HEK293 (cell line): ENCODE measurements around the gene C1QC.
"Not testable (repeated sequence)": the region's sequence is repeated elsewhere in the genome, so short reads cannot be mapped to it uniquely, and the experiment has no call there.

Experiments
- CTCF ChIA-PET: fragments of 350-600 bp; formaldehyde crosslinking; extraction: SDS; loops from one replicate; lab custom pipeline; 2021; ENCODE audit warnings: antibody characterized with exemption; lab: Yijun Ruan, JAX
- POLR2A ChIA-PET: fragments of 300-600 bp; formaldehyde crosslinking; extraction: SDS; loops from one replicate; lab custom pipeline; 2020; ENCODE audit warnings: antibody characterized with exemption, inconsistent platforms; lab: Yijun Ruan, JAX
- H3K27ac ChIP-seq: fragments of 200-500 bp; sonication (Bioruptor generic); 2 replicates; pipeline ENCODE4 v1.5.1; 2014; ENCODE audit warnings: low read depth, low read length, control low read depth, inconsistent platforms; ENCODE audit errors: extremely low read depth
- H3K36me3 ChIP-seq, 2 experiments: fragments of 200-500 bp in 1 of 2; sonication (Bioruptor generic) in 1 of 2; 1 replicate in 1 of 2; 2 replicates in 1 of 2; pipeline ENCODE4 v1.5.1; 2014 to 2017; ENCODE audit warnings: inconsistent platforms in 2 of 2, low read length in 2 of 2; ENCODE audit not compliant: control insufficient read depth in 2 of 2, insufficient read depth in 1 of 2
- H3K4me1 ChIP-seq: fragments of 200-500 bp; sonication (Bioruptor generic); 2 replicates; pipeline ENCODE4 v1.5.1; 2014; ENCODE audit warnings: mild to moderate bottlenecking, low read length, inconsistent platforms; ENCODE audit not compliant: control insufficient read depth, insufficient read depth
- H3K4me3 ChIP-seq: 2 replicates; pipeline ENCODE4 v1.5.1; 2011; ENCODE audit warnings: low read depth, mild to moderate bottlenecking, control low read depth, low read length, moderate library complexity
- H3K9me3 ChIP-seq: fragments of 200-500 bp; sonication (Bioruptor generic); 2 replicates; pipeline ENCODE4 v1.5.1; 2014; ENCODE audit warnings: low read depth, low read length, inconsistent platforms; ENCODE audit not compliant: control insufficient read depth, insufficient read depth
- BCL11A ChIP-seq: fragments of 450-650 bp; formaldehyde crosslinking; IDR thresholded peaks from 2 replicates; pipeline ENCODE4 v1.5.1; 2016; ENCODE audit warnings: low read depth, missing biosample characterization, missing genetic modification characterization
- OSR2 ChIP-seq: fragments of 450-650 bp; formaldehyde crosslinking; IDR thresholded peaks from 2 replicates; pipeline ENCODE4 v1.5.1; 2016; ENCODE audit warnings: missing biosample characterization, missing genetic modification characterization
- PATZ1 ChIP-seq: fragments of 450-650 bp; formaldehyde crosslinking; IDR thresholded peaks from 2 replicates; pipeline ENCODE4 v1.5.1; 2016; ENCODE audit warnings: missing biosample characterization, missing genetic modification characterization
- PBX3 ChIP-seq: sonication (generic); formaldehyde crosslinking; IDR thresholded peaks from 2 replicates; pipeline ENCODE4 v1.8.1; 2022; ENCODE audit warnings: mild to moderate bottlenecking, moderate library complexity, missing genetic modification reagents
- WT1 ChIP-seq: fragments of 450-650 bp; formaldehyde crosslinking; IDR thresholded peaks from 2 replicates; pipeline ENCODE4 v1.5.1; 2016; ENCODE audit warnings: missing biosample characterization, missing genetic modification characterization
- ZBTB10 ChIP-seq: fragments of 450-650 bp; formaldehyde crosslinking; IDR thresholded peaks from 2 replicates; pipeline ENCODE4 v1.5.1; 2016; ENCODE audit warnings: missing biosample characterization, missing genetic modification characterization
- ZBTB17 ChIP-seq: fragments of 450-650 bp; formaldehyde crosslinking; IDR thresholded peaks from 2 replicates; pipeline ENCODE4 v1.5.1; 2016; ENCODE audit warnings: missing biosample characterization, missing genetic modification characterization
- ZEB2 ChIP-seq: fragments of 450-650 bp; formaldehyde crosslinking; IDR thresholded peaks from 2 replicates; pipeline ENCODE4 v1.5.1; 2016; ENCODE audit warnings: missing biosample characterization, missing genetic modification characterization
- ZNF19 ChIP-seq: fragments of 450-650 bp; formaldehyde crosslinking; IDR thresholded peaks from 2 replicates; pipeline ENCODE4; 2016; ENCODE audit warnings: missing biosample characterization, missing genetic modification characterization, low read depth
- ZNF202 ChIP-seq: fragments of 450-650 bp; formaldehyde crosslinking; IDR thresholded peaks from 2 replicates; pipeline ENCODE4 v1.5.1; 2016; ENCODE audit warnings: missing biosample characterization, missing genetic modification characterization, borderline replicate concordance
- ZNF366 ChIP-seq: fragments of 450-650 bp; formaldehyde crosslinking; conservative IDR thresholded peaks from 2 replicates; pipeline ENCODE4 v1.5.1; 2016; ENCODE audit warnings: missing biosample characterization, missing genetic modification characterization
- ZNF48 ChIP-seq: fragments of 450-650 bp; formaldehyde crosslinking; IDR thresholded peaks from 2 replicates; pipeline ENCODE4 v1.5.1; 2016; ENCODE audit warnings: missing biosample characterization, missing genetic modification characterization
- ZNF501 ChIP-seq: fragments of 450-650 bp; formaldehyde crosslinking; IDR thresholded peaks from 2 replicates; pipeline ENCODE4 v1.5.1; 2016; ENCODE audit warnings: missing biosample characterization, missing genetic modification characterization
- ZNF513 ChIP-seq: fragments of 450-650 bp; IDR thresholded peaks from 2 replicates; pipeline ENCODE4 v1.5.1; 2018; ENCODE audit warnings: missing biosample characterization, missing genetic modification characterization
- ZNF596 ChIP-seq: fragments of 450-650 bp; IDR thresholded peaks from 2 replicates; pipeline ENCODE4 v1.5.0; 2018; ENCODE audit warnings: missing biosample characterization, mild to moderate bottlenecking, missing genetic modification characterization, moderate library complexity
- ZNF639 ChIP-seq: fragments of 450-650 bp; formaldehyde crosslinking; IDR thresholded peaks from 2 replicates; pipeline ENCODE4 v1.5.1; 2016; ENCODE audit warnings: missing biosample characterization, missing genetic modification characterization
- ZNF654 ChIP-seq: fragments of 450-650 bp; formaldehyde crosslinking; IDR thresholded peaks from 2 replicates; pipeline ENCODE4 v1.5.1; 2016; ENCODE audit warnings: low read depth, missing biosample characterization, missing genetic modification characterization
- ZNF704 ChIP-seq: fragments of 450-650 bp; formaldehyde crosslinking; IDR thresholded peaks from 2 replicates; pipeline ENCODE4 v1.5.1; 2016; ENCODE audit warnings: missing biosample characterization, missing genetic modification characterization

Gene C1QC

GRCh38 chr1:22666412-22666811, 23.0 kb downstream of the C1QC start:
- POLR2A ChIA-PET: no interaction called here
- Histone ChIP-seq H3K36me3 (no peaks in the 10 kb centered on the region), H3K4me3 (no peak overlapping the region), H3K27ac (no peak overlapping the region), H3K9me3 (no peaks in the 10 kb centered on the region), H3K4me1 (no peaks in the 10 kb centered on the region)
- TF ChIP-seq ZNF202 (tag by site-specific recombination): no peak
- TF ChIP-seq ZNF513: no peak
- no peak for TF ChIP-seq ZBTB17 (tag by site-specific recombination)
- no peak for TF ChIP-seq PBX3 (CRISPR knock-in tag)
- no peak for TF ChIP-seq BCL11A (tag by site-specific recombination)
- CTCF ChIA-PET: interaction anchor here (0.6 to 2.5 kb wide), 10 partner anchors 8 to 722 kb away, joined by 3 to 14 read pairs (median 4); no protein-coding TSS in a partner anchor

GRCh38 chr1:22668840-22669239, 25.4 kb downstream of the C1QC start:
- H3K4me3 ChIP-seq, H3K4me1 ChIP-seq, POLR2A ChIA-PET, H3K9me3 ChIP-seq, H3K27ac ChIP-seq, CTCF ChIA-PET, H3K36me3 ChIP-seq: not testable (repeated sequence)
- TF ChIP-seq ZNF366 (tag by site-specific recombination): peak; percentile 92

GRCh38 chr1:22670352-22670975, 27.0 kb downstream of the C1QC start:
- no peaks in the 10 kb centered on the region for H3K4me1 ChIP-seq
- H3K27ac ChIP-seq: no peak overlapping the region
- H3K9me3 ChIP-seq: no peaks in the 10 kb centered on the region
- ChIA-PET CTCF (interaction anchor here (1.1 kb wide), 1 partner anchor 146 kb away, joined by 3 read pairs; no protein-coding TSS in a partner anchor), POLR2A (no interaction called here)
- H3K36me3 ChIP-seq: no peaks in the 10 kb centered on the region
- no peak overlapping the region for H3K4me3 ChIP-seq
- no peak for TF ChIP-seq ZNF596 (tag by site-specific recombination)
- no peak for TF ChIP-seq ZNF19 (tag by site-specific recombination)
- TF ChIP-seq OSR2 (tag by site-specific recombination): no peak
- TF ChIP-seq ZBTB10 (tag by site-specific recombination): no peak
- no peak for TF ChIP-seq ZNF654 (tag by site-specific recombination)
- no peak for TF ChIP-seq ZEB2 (tag by site-specific recombination)
- no peak for TF ChIP-seq PATZ1 (tag by site-specific recombination)
- no peak for TF ChIP-seq ZNF704
- TF ChIP-seq WT1 (tag by site-specific recombination): no peak
- no peak for TF ChIP-seq ZNF639 (tag by site-specific recombination)
- TF ChIP-seq ZNF48 (tag by site-specific recombination): no peak
- TF ChIP-seq ZNF513: no peak
- no peak for TF ChIP-seq ZNF501
